NCI-H1048 (cell line): ENCODE measurements around the gene KHNYN.
A peak's percentile ranks its signal among the peaks of the same experiment; 100 is the strongest.
"Not testable (repeated sequence)": the region's sequence is repeated elsewhere in the genome, so short reads cannot be mapped to it uniquely, and the experiment has no call there.

Experiments
- DNase-seq: peaks from one replicate; lab custom pipeline; 2025; lab: John Stamatoyannopoulos, UW

Gene KHNYN

DNA sequence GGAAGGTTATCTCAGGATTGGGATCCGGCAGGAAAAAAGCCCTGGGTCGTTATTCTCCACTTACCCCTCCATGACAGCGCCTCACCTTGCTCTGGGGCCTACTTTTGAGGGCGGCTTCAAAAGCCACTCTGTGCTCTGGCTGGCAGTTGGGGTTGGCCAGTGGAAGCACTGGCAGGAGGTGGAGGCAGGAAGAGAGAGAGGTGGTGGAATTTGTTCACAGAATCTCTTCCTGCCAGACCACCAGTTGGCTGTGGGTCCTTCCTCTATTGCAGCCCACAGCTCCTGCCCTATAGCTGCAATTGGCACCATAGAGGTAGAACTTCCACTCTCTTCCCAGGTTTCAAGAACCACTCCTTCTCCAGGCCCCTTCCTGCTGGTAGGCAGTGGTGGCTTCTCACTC is 45.5 kb downstream of the KHNYN start:
- DNase-seq = no peak

DNA sequence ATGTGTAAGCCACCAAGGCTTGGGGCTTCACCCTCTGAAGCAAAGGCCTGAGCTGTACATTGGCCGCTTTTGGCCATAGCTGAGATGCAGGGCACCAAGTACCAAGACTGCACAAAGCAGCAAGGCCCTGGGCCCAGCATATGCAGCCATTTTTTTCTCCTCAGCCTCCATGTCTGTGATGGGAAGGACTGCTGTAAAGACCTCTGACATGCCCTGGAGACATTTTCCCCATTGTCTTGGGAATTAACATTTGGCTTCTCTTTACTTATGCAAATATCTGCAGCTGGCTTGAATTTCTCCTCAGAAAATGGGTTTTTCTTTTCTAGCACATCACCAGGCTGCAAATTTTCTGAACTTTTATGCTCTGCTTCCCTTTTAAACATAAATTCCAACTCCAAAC is 50.2 kb downstream of the KHNYN start:
- not testable (repeated sequence) for DNase-seq

DNA sequence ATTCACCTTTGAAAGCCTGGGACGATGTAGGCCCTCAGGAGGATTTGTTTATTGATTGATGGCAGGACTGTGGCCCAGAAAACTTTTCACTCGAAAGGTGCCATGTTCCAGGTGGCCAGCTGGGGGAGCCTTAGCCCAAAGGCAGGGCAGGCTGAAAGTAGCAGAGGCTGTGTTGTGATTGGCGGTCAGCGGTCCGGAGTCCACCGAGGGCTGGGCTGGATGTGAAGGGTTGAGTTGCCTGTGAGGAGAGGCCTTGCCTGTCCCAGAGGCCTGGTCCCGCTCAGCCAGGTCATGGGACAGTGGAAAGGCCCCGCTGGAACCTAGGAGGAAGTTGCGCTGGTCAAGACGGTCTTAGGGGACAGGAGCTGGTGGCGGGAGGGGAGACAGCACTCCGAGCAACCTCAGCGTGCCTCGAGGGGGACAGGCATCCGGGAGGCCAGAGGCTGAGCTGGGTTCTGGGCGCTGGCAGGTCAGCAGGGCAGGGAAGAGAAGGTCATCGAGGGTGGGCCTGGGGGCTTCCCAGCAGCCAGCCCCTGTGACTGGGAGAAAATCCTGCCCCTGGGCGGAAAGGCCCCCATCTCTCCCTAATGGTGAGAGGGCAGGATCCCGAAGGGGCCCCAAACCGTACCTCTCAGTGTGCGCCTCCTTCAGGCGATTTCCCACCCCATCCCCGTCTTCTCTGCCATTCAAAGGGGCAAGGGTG is 52.0 kb downstream of the KHNYN start:
- DNase-seq = peak; percentile 20

DNA sequence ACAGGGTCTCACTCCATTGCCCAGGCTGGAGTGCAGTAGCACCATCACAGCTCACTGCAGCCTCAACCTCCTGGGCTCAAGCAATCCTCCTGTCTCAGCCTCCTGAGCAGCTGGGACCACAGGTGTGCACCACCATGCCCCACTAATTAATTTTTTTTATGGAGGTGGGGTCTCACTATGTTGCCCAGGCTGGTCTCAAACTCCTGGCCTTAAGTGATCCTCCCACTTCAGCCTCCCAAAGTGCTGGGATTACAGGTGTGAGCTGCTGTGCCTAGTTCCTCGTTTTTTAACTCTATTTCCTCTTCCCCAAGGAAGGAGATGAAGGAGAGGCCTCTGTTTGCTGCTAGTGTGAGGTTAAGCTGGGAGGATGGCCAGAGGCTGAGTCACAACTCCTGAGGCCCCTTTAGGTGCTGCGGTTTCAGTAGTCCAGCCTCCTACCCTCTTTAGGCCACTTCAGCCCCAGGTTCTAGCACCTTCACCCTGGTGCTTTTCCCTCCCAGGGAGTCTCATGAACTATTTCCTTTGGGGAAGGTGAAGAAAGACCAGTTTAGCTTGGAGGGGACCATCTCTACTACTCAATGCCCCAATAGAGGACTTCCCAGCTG is 53.0 kb downstream of the KHNYN start:
- not testable (repeated sequence) for DNase-seq

DNA sequence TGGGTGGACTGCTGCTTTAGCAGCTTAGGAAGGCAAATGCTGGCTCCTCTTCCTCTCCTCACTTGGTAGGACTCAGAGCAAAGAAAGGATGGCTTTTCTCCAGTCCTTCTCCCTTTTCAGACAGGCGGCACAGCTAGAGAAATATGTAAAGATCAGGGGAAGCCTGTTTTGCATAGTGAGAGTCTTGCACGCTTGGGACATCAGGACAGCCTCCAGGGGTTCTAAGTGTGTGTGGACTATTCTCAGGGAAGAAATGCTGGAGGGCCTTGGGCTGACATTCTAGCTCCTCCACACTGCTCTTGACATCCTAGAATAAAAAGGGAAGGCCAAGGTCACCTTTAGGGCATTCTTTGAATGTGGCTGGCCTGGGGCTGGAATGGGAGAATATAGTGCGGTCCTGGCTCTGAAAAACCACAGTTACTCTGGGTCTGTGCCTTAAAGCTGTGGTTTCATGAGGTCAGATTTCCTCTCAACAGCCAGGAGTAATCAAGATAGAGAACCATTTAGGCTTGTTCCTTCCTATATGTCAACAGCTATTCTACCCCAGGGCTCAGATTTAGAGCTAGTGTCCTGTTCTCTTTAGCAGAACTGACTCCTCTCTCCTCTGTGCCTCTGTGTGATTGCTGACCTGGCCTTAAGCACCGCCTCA is 54.0 kb downstream of the KHNYN start:
- no peak for DNase-seq
